Urinary bladder (tissue), 4 donors: ENCODE results near the gene ZNF804B. TPM values are rescaled to one million over a fixed set of nuclear protein-coding genes. Genes with fewer than 3 reads are reported as not detected.
"Not testable (repeated sequence)": the region's sequence is repeated elsewhere in the genome, so short reads cannot be mapped to it uniquely, and the experiment has no call there.

ENCODE experiments used
- DNase-seq: peaks from one replicate; pipeline ENCODE4 v3.0.0-alpha.2; 2015; ENCODE audit errors: extremely low spot score
- H3K27ac ChIP-seq: one replicate; pipeline ENCODE4 v1.5.1; 2013; ENCODE audit warnings: low read depth, mild to moderate bottlenecking, moderate library complexity
- H3K36me3 ChIP-seq: one replicate; pipeline ENCODE4 v1.6.1; 2013; ENCODE audit warnings: mild to moderate bottlenecking, moderate library complexity; ENCODE audit not compliant: insufficient read depth
- H3K4me1 ChIP-seq: one replicate; pipeline ENCODE4 v1.6.1; 2013; ENCODE audit warnings: mild to moderate bottlenecking, moderate library complexity; ENCODE audit not compliant: insufficient read depth
- H3K4me3 ChIP-seq: one replicate; pipeline ENCODE4 v1.5.1; 2013; ENCODE audit warnings: low read depth, low read length
- WGBS: extraction: QIAGEN DNeasy Blood & Tissue Kit; methylation state at CpG from one replicate; pipeline ENCODE4 v1.1.7; 2013; 5-methylcytosine and 5-hydroxymethylcytosine counted together
- polyA plus RNA-seq: library from polyadenylated mRNA; stranded (reverse); fragments of 200-250 nt; gene quantifications from one replicate; pipeline ENCODE4 v1.2.3, GENCODE V29; 2013
- total RNA-seq: library from RNA; depleted of rRNA; stranded (reverse); fragments of >200 nt; gene quantifications from one replicate; pipeline ENCODE4 v1.2.3, GENCODE V29; 2014
- donor health status: healthy with polysubstance abuse.
- donor health status: healthy.

ZNF804B gene
- total and polyA plus RNA-seq, 2 donors, result 1.2 TPM; not detected in 1

- H3K4me3 ChIP-seq, DNase-seq, H3K27ac ChIP-seq, H3K36me3 ChIP-seq, H3K4me1 ChIP-seq: not testable (repeated sequence)
- WGBS, result 95% methylated on average over 31 of the region's 31 CpGs
These were observed 469.2 kb downstream of the ZNF804B start for GRCh38 chr7:89228688-89229171.

- no peak for DNase-seq
These were observed 478.7 kb downstream of the ZNF804B start for GRCh38 chr7:89238156-89238555.

GRCh38 chr7:89246196-89246595, 486.7 kb downstream of the ZNF804B start:
- Histone ChIP-seq H3K36me3 (no peaks in the 10 kb centered on the region), H3K27ac (no peak overlapping the region)
- no peak for DNase-seq

More at GRCh38 chr7:89238156-89238555, 478.7 kb downstream of the ZNF804B start:
- H3K4me1 ChIP-seq, result no peaks in the 10 kb centered on the region
- no peak overlapping the region for H3K27ac ChIP-seq
- no peaks in the 10 kb centered on the region for H3K36me3 ChIP-seq
- H3K4me3 ChIP-seq, result no peak overlapping the region

GRCh38 chr7:89247207-89247606, 487.7 kb downstream of the ZNF804B start:
- Histone ChIP-seq H3K4me3 (no peak overlapping the region), H3K36me3 (no peaks in the 10 kb centered on the region), H3K4me1 (no peaks in the 10 kb centered on the region), H3K27ac (no peak overlapping the region)
- DNase-seq, result no peak
- 92% methylated on average over 3 of the region's 3 CpGs for WGBS

More at GRCh38 chr7:89246196-89246595, 486.7 kb downstream of the ZNF804B start:
- H3K4me3 ChIP-seq, result no peak overlapping the region
- H3K4me1 ChIP-seq, result no peaks in the 10 kb centered on the region

DNA sequence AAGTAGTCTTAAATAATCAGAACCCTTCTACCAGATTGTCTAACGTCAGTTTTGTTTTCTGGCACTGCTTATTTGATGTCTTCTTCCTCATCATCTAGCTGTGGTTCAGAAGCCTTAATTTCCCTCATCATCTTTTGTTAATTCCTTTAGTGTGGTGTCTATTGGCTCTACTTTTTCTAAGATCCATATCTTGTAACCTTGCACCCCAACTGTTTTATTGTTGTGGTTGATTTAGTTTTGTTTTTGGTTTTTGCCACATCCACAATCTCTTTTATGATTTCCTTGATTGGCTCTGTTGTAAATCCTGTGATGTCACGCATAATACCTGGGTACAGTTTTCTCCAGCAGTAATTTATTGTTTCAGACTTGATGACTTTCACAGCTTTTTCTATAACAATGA, 499.6 kb downstream of the ZNF804B start:
- no peak for DNase-seq
- WGBS, result 81% methylated on average over 2 of the region's 2 CpGs

DNA sequence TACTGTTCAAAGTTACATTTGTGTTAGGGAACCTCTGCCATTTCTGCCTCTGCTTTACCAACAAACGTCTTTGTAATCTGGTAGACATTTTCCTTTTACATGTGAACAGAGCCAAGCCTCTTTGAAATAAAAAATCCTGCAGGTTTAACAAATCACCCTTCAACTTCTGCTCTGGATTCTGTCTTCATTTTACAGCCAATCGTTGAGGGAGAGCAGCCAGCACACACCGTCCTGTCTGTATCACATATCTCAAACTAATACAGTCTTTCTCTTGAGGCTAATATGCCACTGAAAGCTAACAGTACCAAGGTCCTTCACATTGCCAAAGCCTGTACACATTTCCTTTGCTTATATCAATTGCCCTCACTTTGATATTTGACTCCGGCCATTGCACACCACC, 504.6 kb downstream of the ZNF804B start:
- Histone ChIP-seq H3K4me1 (no peaks in the 10 kb centered on the region), H3K27ac (no peak overlapping the region), H3K36me3 (no peaks in the 10 kb centered on the region), H3K4me3 (no peak overlapping the region)
- WGBS, result 47% methylated on average over 4 of the region's 4 CpGs
- DNase-seq, result no peak

More for the DNA sequence above, 499.6 kb downstream of the ZNF804B start:
- Histone ChIP-seq H3K4me1 (no peaks in the 10 kb centered on the region), H3K36me3 (no peaks in the 10 kb centered on the region), H3K27ac (no peak overlapping the region), H3K4me3 (no peak overlapping the region)

- DNase-seq, result peak; percentile 2
- 32% methylated on average over 2 of the region's 2 CpGs for WGBS
- no peak overlapping the region for H3K27ac ChIP-seq
- H3K4me3 ChIP-seq, result no peak overlapping the region
- H3K4me1 ChIP-seq, result no peaks in the 10 kb centered on the region
- no peaks in the 10 kb centered on the region for H3K36me3 ChIP-seq
These were observed 506.1 kb downstream of the ZNF804B start for GRCh38 chr7:89265631-89266030.

GRCh38 chr7:89283302-89283701, 523.8 kb downstream of the ZNF804B start:
- 66% methylated on average over 2 of the region's 2 CpGs for WGBS

GRCh38 chr7:89308535-89308934, 549.0 kb downstream of the ZNF804B start:
- H3K4me3 ChIP-seq, result no peak overlapping the region
- DNase-seq, result no peak
- H3K4me1 ChIP-seq, result no peaks in the 10 kb centered on the region
- no peaks in the 10 kb centered on the region for H3K36me3 ChIP-seq
- no peak overlapping the region for H3K27ac ChIP-seq

More at GRCh38 chr7:89283302-89283701, 523.8 kb downstream of the ZNF804B start:
- no peak overlapping the region for H3K27ac ChIP-seq
- DNase-seq, result no peak
- H3K36me3 ChIP-seq, result no peaks in the 10 kb centered on the region
- no peak overlapping the region for H3K4me3 ChIP-seq
- no peaks in the 10 kb centered on the region for H3K4me1 ChIP-seq

DNA sequence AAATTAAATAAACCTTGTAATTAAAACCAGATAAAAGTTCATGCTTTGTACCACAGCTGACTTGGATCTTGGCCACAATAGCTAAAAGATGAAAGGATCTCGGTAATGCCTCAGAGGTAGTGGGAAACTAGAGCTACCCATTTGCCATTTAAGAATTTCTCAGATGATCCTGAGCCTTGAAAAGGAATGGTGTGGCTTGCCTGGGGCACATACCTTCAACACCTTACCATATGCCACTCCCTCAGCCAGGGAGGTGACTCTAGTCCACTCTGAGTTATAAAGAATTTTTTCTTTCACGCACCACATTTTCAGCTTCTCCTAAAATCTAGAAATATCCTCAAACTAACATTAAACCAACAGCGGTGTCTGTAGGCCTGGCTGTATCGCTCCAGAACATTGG, 552.4 kb downstream of the ZNF804B start:
- Histone ChIP-seq H3K4me1 (no peaks in the 10 kb centered on the region), H3K36me3 (no peaks in the 10 kb centered on the region), H3K27ac (no peak overlapping the region), H3K4me3 (no peak overlapping the region)
- WGBS, result 94% methylated on average over 4 of the region's 4 CpGs
- no peak for DNase-seq

GRCh38 chr7:89312551-89312950, 553.1 kb downstream of the ZNF804B start:
- H3K27ac ChIP-seq, result no peak overlapping the region
- no peaks in the 10 kb centered on the region for H3K4me1 ChIP-seq
- no peaks in the 10 kb centered on the region for H3K36me3 ChIP-seq
- DNase-seq, result no peak
- no peak overlapping the region for H3K4me3 ChIP-seq

DNA sequence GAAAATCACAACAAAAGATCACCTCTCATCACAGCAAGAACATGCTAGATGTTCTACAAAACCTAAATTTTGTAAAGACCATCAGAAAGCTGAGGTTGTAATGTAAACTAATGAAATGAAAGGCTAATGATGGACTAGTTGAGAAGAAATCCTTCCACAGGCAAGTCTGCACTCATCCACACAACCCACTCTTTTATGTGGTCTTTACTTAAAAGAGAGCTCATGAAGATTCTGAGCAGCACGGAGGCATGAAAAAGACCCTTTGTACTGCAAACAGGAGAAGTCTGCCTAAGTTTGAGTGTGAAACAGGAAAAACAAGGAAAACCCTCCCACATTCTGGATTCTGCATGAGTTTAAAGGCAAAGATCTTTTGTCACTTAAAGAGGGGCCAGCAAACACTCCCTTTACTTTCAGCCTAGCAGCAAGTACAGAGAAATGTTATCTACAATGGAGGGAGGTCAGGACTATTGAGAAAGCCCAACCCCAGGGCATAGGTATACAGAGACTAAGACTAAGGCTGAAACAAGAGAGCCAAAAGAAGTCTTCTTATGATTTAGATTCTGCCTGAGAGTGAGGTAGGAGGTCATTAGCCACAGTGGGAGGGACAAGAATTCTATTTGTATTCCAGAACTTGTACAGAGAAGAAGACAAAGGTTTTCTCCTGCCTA, 557.2 kb downstream of the ZNF804B start:
- no peak overlapping the region for H3K27ac ChIP-seq
- WGBS, result 72% methylated on average over 1 of the region's 1 CpG
- H3K4me1 ChIP-seq, result no peaks in the 10 kb centered on the region
- no peak for DNase-seq
- H3K36me3 ChIP-seq, result no peaks in the 10 kb centered on the region
- no peak overlapping the region for H3K4me3 ChIP-seq

DNA sequence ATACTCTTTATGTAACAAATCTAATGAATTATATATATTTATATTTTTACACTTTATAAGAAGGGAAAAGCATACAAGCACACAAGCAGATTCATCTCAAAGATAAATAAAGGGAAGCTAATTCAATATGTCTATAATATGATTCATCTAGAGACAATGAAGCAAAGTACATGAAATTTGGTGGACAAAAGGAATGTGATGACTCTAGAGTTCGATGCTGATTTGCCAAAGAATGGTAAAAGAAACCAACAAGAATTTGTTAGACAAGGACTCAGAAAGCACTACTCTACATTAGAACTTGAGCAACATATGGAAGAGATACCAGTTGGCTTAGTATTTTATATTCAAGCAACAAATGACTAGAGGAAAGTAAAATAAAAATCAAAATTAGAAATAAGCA, 572.5 kb downstream of the ZNF804B start:
- Histone ChIP-seq H3K4me3 (no peak overlapping the region), H3K27ac (no peak overlapping the region), H3K36me3 (no peaks in the 10 kb centered on the region), H3K4me1 (no peaks in the 10 kb centered on the region)
- 81% methylated on average over 1 of the region's 1 CpG for WGBS
- DNase-seq, result no peak

GRCh38 chr7:89334797-89335196, 575.3 kb downstream of the ZNF804B start:
- H3K27ac ChIP-seq, result no peak overlapping the region
- DNase-seq, result no peak
- 90% methylated on average over 1 of the region's 1 CpG for WGBS
- H3K4me3 ChIP-seq, result no peak overlapping the region
- H3K4me1 ChIP-seq, result no peaks in the 10 kb centered on the region
- no peaks in the 10 kb centered on the region for H3K36me3 ChIP-seq

DNA sequence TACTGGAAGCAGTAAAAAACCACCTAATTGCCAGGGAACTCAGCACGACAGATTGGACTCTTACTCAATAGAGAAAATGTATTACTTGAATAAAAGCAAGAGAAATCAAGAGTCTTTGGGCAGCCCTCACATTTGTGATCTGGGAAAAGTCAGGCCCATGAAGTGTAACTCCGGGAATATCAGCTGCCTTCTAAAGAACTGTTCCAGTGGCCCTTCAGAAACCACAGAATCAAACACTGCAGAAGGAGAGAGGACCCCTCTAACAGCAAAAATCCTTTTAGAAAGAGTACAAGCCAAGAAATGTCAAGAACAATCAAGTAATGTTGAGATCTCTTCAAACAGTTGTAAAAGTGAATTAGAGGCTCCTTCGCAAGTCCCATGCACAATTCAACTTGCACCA, 576.0 kb downstream of the ZNF804B start:
- H3K4me1 ChIP-seq, result no peaks in the 10 kb centered on the region
- H3K27ac ChIP-seq, result no peak overlapping the region
- WGBS, result 81% methylated on average over 3 of the region's 3 CpGs
- no peak overlapping the region for H3K4me3 ChIP-seq
- H3K36me3 ChIP-seq, result no peaks in the 10 kb centered on the region
- DNase-seq, result no peak
